Activated naive CD4-positive, alpha-beta T cell (primary cell): Measurements from ENCODE around the gene MAGEB16.

Experiments
- DNase-seq, 4 experiments: peaks; one replicate each; lab custom pipeline; 2025; lab: John Stamatoyannopoulos, UW

MAGEB16 gene

DNA sequence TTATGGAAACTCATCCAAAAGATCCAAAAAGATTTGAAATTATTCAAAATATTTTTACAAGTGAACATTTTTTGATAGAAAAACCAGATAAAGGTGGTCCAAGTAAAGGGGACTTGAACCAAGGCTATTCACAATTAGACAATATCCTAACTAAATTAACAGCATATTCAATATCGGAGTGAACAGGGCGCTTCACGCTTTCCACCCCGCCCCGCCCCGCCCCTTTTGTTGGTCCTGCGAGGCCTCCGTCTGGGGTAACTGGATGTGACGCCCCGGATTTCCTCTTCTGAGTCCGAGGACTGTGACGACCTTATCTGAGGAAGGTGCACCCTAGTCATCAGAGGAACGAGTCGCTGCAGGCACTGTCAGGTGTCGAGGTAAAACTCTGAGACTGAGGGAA, at the start of gene MAGEB16:
Gene MAGEB16, plus strand, starts transcription at position 301 of the 400 bp plus-strand sequence. CDS start 3,855 bp downstream, outside the sequence.
- DNase-seq: no peak

DNA sequence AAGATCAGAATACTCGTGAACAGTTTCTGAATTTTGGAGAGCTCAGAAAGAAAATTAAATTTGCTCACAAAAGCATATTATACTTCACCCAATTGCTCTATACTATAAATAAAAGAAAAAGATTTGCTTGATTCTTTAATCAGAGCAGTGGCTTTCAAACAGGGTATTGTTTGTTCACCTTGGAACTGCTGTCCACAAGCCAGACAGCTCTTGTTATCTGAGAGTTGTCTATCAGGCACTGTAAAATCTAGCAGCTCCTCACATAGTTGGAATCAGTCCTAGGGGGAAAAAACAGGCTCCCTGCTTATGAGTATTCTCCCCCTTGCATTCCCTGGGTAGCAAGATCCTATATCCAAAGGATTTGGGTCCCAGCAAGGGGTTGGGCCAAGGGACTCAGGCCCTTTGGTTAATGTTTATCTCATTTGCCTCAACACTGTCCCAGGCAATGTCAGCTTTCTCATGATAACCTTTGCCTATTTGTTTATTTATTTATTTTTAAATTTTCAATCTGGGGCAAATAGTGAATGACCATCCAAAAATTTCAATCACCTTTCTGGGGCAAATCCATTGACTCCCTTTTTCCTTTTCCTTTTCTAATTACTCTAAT, 24.1 kb upstream of the MAGEB16 start:
- no peak for DNase-seq

GRCh38 chrX:35785075-35785474, 13.1 kb upstream of the MAGEB16 start:
- DNase-seq: no peak

- no peak for DNase-seq
Measured at GRCh38 chrX:35786271-35786670, 11.9 kb upstream of the MAGEB16 start.

- no peak for DNase-seq
Measured at GRCh38 chrX:35787867-35788266, 10.3 kb upstream of the MAGEB16 start.

- no peak for DNase-seq
Measured at GRCh38 chrX:35800474-35800873, 2.3 kb downstream of the MAGEB16 start.

GRCh38 chrX:35809781-35810180, 11.6 kb downstream of the MAGEB16 start:
- no peak for DNase-seq

DNA sequence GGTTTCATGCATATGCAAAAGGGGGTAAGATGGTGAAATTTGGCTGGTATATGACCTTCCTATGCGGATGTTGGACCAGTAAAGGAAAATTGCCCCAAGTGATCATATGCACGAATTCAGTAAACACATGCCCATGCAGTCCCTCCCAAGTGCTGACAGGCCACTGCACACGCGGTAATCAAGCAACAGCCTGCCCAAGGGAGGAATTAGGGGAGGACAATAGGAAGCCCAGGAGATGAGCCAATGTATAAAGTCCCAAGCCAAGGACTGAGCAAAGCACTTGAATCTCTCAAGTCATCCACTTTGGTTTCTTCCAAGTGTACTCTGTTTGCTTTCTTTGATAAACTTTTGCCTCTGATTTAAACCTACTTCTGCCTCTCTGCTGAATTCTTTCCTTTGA, 21.1 kb downstream of the MAGEB16 start:
- DNase-seq: no peak

DNA sequence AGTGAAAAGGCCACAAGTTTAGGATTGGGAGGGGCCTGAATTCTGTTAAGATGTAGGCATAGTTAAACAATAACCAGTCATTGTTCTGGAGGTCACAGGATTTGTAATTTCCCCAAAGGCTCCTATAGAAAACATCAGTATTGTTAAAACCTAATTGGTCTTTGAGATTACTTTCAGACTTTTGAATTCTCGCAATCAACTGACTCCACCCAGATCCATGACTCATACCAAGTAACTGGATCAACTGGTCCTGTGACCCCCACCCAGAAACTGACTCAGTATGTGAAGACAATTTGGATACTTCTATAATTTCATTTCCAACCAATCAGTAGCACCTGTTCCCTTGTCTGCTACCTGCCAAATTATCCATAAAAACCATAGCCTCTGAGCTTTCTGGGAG, 28.4 kb downstream of the MAGEB16 start:
- DNase-seq: no peak

DNA sequence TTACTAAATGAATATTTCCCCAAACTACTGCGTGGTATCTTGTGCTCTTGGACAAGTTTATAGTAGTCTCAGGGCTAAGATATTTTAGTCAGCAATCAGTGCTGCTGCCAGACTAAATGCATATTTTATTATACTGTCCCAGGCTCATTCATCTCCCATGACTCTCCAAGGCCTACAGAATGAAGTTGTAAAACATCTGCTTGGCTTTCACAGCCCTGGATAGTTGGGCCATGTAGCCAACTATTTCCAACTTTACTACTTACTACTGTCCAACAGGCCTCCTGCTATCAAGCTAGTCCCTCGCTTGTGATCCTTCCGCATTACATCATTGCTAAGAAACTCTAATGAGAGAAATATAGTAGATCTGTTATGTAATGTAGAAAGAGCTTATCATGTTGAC, 31.4 kb downstream of the MAGEB16 start:
- DNase-seq: no peak

DNA sequence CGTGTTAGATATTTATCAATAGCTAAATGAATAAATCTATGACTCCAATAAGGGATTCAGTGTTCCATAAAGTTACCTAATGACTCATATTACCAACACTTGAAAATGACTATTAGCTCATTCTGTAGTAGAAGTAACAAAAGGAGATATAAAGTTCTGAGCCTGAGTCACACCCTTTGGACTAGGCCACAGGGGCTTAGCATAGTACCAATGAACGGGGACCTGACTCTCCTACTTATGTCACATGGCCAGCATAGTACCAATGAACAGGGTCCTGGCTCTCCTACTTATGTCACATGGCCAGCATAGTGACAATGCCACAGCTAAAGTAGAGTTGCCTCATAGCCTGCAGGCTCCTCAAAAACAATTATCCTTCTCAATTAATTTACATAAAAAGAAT, 43.7 kb downstream of the MAGEB16 start:
- DNase-seq: no peak

GRCh38 chrX:35842674-35843073, 44.5 kb downstream of the MAGEB16 start:
- no peak for DNase-seq

GRCh38 chrX:35847736-35848135, 49.6 kb downstream of the MAGEB16 start:
- no peak for DNase-seq
